GM19324 (cell line): ENCODE measurements around the gene UPK2.
"Not testable (repeated sequence)": the region's sequence is repeated elsewhere in the genome, so short reads cannot be mapped to it uniquely, and the experiment has no call there.

Source experiments
- ATAC-seq: cut with Tn5 transposase; IDR thresholded peaks from one replicate; pipeline ENCODE4 v1.9.1; 2021; ENCODE audit warnings: mild to moderate bottlenecking, moderate library complexity; ENCODE audit not compliant: unreplicated experiment, low FRiP score

UPK2 gene

DNA sequence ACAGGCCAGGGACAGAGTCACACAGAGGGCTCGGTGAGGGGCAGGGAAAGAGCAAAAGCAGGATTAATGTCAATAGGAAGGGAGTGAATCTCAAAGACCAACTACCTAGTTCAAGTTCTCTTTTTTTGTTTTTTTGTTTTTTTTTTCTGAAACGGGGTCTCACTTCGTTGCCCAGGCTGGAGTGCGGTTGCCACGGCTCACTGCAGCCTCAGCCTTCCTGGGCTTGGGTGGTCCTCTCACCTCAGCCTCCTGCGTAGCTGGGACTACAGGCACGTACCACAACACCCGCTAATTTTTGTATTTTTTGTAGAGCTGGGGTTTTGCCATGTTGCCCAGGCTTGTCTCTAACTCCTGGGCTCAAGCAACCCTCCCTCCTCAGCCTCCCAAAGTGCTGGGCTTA lies 20.7 kb upstream of the UPK2 start:
- ATAC-seq: no peak

DNA sequence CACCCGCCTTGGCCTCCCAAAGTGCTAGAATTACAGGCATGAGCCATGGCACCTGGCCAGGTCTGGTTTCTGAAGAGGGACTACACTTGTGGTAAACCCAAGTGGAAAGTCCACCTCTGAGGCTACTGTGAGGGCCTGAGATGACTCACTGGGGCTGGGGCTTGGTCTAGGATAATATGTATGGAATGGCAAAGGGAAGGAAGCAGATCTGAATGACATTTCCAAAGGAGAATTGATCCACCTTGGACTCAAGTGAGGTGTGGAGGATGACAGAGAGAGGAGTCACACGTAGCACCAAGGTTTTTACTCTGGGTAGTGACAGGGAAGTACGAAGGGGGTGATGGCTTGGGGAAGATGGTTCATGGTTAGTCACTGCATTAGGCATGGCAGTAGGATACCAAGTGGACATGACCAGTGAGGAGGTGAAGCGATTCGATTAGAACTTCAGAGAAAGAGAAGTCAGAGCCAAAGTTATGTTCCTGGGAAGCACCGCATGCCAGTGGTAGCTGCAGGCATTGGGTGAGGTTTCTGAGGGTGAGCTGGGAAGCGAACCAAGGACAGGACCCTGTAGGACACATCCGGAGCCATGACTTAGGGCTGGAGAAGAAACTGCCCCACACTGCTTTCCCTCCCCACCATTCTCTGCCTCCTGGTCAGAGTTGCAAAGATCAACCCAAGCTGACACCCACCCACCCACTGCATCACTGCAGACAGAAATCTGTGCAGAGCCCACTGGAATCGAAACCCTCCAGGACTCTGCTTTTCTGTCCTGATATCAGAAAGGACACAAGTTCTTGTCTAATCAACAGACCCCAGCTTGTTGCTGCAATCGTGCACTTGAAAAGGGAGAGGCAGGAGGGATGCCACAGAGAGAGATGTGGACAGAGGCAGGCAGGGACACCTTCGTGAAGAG lies 17.4 kb upstream of the UPK2 start:
- ATAC-seq: no peak

DNA sequence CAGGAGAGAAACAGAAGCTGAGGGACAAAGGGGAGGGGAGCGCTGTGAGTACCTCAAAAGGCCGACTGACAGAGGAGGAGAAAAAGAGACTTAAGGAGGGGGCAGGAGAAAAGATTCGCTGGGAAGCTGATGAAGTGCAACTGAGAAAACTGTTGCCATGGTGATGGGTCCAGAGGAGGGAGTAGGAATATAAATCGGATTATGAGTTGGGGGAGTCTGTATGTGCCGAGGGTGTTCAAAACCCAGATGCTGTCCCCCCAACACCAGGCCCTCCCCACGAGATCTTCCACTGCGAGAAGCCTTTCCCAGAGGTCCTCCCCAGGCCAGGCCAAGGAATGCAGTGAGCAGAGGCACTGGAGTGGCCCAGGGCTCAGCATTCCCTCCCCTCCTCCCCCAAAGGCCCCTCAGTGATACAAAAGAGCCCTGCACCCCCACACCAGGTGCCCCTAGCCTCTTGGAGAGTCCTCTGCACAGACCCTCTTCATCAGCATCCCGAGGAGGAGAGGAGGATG lies 16.6 kb upstream of the UPK2 start:
- no peak for ATAC-seq

DNA sequence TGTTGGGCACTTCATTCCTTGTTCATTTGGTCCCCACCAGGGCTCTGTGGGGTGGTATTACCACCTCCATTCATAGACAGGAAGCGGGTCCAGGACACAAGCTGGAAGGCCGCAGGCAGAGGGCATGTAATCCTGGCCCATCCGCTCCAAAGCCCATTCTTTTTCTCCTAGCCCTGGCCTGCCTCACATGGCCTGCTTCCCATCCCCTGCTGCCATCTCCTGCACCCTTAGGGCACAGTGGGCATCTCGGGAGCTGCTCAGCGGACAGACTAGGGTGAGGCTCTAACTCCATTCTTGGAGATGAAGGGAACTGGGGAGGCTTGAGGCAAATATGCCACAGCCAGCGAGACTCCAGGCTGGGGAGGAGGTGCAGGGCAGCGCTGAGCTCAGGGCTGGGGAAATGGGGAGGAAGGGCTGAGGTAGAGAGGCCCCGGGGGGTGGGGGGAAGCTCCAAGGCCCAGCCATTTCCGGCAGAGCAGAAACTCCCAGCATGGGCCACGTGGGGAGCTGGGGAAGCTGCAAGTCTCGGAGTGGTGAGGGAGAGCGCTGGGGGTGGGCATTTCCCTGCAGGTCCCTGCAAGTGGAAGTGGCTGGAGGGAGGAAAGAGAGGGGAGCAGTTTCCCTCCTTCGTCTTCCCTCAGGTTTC lies 16.0 kb upstream of the UPK2 start:
- ATAC-seq: no peak

DNA sequence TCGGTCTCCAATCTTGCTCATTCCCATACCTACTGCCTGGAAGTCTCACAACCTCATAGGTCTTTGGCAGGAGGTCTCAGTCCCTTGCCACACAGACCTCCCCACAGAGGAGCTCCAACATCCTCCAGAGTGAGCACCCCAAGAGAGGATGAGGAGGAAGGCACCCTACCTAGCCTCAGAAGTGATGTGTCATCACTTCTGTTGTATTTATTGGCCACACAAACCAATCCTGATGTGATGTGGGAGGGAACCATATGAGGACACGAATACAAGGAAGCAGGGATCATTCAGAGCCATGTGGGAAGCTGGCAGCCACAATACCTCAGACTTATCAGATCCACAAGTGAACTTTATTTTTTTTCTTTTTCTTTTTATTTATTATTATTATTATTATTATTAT lies 9.0 kb upstream of the UPK2 start:
- no peak for ATAC-seq

DNA sequence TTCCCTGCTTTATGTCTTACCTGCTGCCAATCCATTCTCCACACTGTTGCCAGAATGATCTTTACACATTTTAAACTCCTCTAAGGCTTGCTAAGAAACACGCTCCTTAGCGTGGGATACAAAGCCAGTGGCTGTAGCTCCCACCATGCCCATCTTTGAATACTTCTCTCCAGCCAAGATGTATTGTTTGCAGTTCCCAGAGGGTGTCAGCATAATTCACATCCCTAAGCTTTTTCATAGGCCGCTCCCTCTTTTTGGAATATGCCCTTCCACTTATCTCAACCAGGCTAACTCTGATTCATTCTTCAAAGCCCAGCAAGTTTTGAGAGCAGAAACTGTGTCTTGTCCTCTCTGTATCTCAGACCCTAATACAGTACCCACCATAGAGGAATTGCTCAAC lies 8.1 kb upstream of the UPK2 start:
- ATAC-seq: no peak

DNA sequence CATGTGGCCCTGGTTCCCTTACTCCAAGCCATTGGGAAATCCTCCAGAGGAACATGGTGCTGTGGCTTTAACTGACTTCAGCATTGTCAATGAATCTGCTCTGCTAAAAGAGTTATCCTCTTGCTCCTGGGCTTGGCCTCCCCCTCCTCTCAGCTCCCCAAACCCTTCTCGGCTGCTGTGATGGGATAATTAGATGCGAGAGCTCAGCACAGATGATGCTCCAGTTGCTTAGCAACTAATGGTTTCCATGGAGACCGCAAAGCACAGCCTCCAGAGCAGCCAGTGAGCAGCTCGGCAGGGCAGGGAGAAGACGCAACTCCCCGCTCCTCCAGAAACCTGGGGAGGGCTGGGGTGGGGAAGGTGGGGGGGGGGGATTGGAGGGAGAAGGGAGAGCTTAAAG lies 2.8 kb upstream of the UPK2 start:
- no peak for ATAC-seq

DNA sequence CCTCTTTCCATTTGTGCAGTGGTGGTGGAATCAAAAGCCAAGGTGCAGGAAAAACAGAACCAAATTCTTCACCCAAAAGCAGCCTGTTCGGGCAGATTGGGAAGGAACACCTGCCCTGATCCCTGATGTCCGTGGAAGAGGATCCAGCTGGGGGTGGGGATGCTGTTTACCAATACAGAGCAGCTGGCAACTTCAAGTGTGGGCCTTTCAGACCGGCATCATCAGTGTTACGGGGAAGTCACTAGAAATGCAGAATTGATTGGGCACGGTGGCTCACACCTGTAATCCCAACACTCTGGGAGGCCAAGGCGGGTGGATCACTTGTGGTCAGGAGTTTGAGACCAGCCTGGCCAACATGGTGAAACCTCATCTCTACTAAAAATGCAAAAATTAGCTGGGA lies 2.1 kb upstream of the UPK2 start:
- ATAC-seq: not testable (repeated sequence)

DNA sequence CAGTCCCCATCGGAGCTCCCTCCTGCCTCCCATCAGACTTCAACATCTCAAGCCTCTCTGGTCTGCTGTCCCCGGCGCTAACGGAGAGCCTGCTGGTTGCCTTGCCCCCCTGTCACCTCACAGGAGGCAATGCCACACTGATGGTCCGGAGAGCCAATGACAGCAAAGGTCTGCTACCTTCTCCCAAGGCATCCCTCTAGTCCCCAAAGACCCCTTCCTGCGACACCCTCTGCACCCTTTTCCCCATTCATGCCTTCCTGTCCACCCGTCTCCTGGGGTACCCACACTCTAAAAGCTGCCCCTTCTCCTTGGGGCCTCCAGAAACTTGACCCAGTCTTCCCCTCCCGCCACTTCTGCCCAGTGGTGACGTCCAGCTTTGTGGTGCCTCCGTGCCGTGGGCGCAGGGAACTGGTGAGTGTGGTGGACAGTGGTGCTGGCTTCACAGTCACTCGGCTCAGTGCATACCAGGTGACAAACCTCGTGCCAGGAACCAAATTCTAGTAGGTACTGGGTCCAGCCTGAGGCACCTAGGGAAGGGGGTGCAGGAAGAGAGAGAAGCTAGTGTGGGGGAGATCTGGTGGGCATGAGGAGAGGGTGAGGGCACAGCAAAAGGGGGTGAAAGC lies 860 bp downstream of the UPK2 start:
- no peak for ATAC-seq

DNA sequence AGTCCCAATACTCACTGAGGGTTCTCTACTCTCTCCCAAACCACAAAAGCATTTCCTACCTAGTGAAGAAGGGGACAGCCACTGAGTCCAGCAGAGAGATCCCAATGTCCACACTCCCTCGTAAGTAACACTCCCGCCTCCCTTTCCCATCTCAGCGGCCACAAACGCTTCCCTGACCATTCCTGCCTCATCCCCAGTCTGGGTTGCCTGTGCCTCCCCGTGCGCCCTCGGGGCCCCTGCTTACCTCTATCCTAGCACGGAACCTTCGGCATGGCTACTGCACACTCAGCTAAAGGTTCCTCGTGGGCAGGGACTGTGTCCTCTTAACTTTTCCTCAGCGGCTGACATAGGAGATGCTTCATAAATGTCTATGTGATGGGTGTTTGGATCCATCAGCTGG lies 1.5 kb downstream of the UPK2 start:
- ATAC-seq: no peak

DNA sequence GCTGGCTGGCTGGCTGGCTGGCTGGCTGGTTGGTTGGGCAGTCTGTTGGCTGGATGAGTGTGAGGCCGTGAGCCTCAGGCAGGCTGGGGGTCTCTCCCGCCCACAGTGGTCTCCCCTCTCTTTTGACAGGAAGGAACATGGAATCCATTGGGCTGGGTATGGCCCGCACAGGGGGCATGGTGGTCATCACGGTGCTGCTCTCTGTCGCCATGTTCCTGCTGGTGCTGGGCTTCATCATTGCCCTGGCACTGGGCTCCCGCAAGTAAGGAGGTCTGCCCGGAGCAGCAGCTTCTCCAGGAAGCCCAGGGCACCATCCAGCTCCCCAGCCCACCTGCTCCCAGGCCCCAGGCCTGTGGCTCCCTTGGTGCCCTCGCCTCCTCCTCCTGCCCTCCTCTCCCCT lies 1.9 kb downstream of the UPK2 start:
- no peak for ATAC-seq

DNA sequence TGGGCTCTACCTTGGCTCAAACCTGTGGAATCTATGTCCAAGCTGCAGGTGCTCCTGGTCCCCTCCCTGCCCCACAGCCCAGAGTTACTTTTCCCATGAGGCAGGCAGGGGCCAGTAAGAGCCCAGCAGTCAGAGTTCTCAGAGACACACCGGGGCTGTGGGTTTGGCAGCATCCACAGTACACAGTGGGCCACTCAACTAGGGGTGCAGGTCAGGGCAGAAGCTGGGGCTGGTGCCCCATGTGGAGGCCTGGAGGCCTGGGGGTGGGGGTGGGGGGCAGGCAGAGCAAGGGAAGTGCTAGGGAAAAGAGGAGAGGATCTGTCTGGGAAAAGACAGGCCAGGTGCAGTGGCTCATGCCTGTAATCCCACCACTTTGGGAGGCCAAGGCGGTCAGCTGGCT lies 2.5 kb downstream of the UPK2 start:
- ATAC-seq: no peak

DNA sequence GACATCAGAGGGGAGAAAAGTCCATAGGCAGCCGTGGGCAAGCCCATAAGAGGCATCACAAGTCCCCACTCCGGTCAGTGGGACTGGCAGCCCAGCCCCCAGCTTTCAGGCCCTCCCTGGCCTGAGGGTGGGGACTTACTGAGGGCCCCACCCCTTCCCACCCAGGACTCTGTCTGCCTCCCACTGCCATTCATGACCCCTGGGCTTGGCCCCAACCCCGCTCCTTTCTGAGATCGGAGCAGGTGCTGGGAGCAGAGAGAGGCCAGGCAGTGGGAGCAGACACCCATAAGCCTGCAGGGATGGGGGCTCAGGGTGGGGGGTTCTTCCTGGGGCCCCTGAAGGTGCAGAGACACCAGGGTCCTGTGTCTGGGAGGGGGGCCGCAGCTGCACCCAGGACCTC lies 5.1 kb downstream of the UPK2 start:
- ATAC-seq: no peak

DNA sequence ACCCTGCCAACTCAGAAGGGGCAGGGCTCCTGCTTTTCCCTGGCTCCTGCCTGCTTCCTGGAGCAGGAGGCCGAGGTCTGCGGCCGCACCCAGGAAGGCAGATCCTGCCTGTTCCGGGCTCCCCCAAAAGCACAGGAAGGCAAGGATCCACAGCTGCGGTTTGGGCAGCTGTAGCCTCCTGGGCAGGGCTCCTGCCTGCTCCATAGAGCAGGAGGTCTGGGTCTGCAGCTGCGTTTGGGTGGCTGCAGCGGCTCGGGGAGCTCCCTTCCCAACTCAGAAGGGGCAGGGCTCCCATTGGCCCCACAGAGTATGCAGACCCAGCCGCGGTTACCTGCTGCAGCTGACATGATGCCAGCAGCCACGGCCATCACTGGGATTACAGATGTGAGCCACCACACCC lies 5.5 kb downstream of the UPK2 start:
- no peak for ATAC-seq

DNA sequence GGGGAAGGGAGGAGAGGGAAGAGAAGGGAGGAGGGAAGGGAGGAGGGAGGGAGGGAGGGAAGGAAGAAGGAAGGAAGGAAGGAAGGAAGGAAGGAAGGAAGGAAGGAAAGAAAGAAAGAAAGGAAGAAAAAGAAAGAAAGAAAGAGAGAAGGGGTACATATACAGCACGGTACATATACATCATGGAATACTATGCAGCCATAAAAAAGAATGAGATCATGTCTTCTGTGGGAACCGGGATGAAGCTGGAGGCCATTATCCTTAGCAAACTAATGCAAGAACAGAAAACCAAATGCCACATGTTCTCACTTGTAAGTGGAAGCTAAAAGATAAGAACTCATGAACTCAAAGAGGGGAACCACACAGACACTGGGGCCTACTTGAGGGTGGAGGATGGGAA lies 13.4 kb downstream of the UPK2 start:
- not testable (repeated sequence) for ATAC-seq

DNA sequence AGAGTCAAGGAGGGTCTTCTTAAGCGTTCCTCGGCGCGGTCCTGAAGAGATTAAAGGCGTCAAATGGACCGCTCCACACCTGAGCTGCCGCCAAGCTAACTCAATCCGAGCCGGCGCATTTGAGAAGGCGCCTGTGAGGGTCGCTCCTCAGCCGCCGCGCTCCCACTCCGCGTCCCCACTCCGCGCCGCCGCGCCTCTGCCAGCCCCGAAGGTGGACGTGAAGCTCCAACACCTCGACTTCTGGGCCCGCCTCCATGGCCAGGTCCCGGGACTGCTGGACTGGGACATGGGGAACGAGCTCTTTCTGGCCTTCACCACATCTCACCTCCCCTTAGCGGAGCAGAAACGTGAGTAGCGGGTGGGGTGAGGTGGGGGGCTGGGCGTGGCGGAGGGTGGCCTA lies 15.5 kb downstream of the UPK2 start, which contains the start of gene FOXR1:
TSS of gene FOXR1 (plus strand) at position 116 of the 400 bp plus-strand sequence. CDS start at position 287, 171 bp downstream.
- no peak for ATAC-seq

DNA sequence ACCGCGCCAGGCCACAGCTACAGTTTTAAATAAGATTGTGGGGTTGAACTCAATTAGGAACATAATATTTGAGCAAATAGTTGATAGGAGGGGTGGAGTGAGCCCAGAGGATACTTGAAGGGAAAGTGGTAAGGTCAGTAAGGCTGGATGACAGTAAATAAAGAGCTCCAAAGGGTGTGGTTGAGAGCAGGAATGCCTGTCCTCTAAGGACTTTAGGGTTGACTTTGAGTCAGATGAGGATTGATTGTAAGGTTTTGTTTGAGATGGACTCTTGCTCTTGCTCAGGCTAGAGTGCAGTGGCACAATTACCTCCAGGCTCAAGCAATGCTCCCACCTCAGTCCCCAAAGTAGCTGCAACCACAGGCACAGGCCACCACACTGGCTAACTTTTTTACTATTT lies 17.9 kb downstream of the UPK2 start:
- no peak for ATAC-seq

DNA sequence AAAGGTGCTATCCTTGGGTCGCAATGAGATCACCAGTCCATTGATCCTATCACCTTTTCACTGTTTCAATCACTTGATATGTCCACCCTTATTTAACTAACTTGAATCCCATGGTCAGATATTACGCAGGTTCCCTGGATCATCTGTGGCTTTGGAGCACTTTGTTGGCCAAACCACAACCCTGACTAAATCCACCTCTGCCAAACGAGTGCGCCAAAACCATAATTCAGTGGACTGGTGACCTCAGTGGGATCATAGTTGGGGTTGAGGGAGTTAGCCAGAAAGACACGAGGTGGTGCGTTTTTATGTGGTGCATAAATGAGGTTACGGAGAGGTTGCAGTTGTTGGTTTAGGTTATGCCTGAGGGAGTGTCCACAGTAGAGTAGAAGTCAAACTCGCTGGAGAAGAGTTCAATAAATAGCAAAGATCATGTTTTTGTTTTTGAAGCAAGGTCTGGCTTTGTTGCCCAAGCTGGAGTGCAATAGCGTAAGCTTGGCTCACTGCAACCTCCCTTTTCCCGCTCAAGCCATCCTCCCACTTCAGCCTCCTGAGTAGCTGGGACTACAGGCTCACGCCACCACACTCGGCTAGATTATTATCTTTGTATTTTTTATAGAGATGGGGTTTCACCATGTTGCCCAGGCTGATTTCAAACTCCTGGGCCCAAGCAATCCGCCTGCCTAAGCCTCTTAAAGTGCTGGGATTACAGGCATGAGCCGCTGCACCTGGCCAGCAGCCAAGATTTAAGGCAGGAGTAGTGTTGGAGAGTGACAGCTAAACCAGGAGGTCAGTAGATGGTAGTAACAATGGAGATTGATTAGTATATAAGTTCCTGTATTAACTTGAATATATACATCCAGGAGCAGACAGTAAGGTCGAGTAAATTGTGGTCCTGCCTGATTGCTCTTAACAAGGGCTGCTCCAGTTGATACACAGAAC lies 19.9 kb downstream of the UPK2 start:
- no peak for ATAC-seq

DNA sequence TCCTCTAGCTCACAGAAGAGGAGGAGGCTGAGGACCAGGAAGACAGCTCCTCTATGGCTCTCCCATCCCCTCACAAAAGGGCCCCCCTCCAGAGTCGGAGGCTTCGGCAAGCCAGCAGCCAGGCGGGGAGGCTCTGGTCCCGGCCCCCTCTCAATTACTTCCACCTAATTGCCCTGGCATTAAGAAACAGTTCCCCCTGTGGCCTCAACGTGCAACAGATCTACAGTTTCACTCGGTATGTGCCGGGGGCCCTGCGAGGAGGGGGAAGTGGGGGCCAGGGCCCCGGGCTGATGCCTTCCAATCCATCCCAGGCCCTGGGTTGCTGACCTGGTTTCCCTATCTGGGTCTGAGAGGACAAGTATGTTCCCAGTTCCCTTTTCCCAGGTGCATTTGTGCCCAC lies 23.3 kb downstream of the UPK2 start:
- no peak for ATAC-seq

DNA sequence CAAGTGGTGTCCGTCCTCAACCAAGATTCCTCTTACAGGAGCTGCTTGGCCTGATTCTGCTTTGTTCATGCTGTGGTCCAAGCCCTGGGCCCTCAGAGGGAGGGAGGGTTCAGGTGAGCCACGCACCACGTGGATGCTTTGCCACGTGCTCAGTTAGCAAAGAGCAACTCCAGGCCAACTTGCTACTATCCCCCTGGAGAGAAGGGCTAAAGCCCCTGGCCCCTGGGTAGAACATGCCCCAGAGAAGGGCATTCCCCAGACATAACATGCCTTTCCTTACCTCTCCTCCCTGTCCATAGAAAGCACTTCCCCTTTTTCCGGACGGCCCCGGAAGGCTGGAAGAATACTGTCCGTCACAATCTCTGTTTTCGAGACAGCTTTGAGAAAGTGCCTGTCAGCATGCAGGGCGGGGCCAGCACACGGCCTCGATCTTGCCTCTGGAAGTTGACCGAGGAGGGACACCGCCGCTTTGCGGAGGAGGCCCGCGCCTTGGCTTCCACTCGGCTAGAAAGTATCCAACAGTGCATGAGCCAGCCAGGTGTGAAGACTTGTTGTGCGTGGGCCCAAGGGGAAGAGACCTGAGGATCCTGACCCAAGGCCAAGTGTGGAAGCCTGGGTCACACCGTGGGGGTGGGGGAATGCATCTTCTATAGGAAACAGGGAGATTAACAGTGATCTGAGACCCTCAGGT lies 24.2 kb downstream of the UPK2 start:
- ATAC-seq: no peak
